ENCODE results near the gene SOX15. TPM values are rescaled to one million over a fixed set of nuclear protein-coding genes. Genes with fewer than 3 reads are reported as not detected.

Gene SOX15
- total RNA-seq, 1 donor from 2014 or later = 3.4 TPM

GRCh38 chr17:7577327-7578199 is 12.3 kb downstream of the SOX15 start:
- Histone ChIP-seq H3K27me3 (ENCODE audit: control insufficient read depth, insufficient read depth, low read length) (no peaks in the 10 kb centered on the region), H3K4me3 (ENCODE audit: low read depth, low read length) (no peak overlapping the region), H3K36me3 (ENCODE audit: control insufficient read depth, insufficient read depth, low read length) (peaks cover 13% of the 10 kb centered on the region)
- no peak for TF ChIP-seq CTCF (IDR thresholded peaks at IDR 0.05; ENCODE audit: insufficient read depth, low read length, poor library complexity, severe bottlenecking)
- no peak for DNase-seq (ENCODE audit: low read depth)

DNA sequence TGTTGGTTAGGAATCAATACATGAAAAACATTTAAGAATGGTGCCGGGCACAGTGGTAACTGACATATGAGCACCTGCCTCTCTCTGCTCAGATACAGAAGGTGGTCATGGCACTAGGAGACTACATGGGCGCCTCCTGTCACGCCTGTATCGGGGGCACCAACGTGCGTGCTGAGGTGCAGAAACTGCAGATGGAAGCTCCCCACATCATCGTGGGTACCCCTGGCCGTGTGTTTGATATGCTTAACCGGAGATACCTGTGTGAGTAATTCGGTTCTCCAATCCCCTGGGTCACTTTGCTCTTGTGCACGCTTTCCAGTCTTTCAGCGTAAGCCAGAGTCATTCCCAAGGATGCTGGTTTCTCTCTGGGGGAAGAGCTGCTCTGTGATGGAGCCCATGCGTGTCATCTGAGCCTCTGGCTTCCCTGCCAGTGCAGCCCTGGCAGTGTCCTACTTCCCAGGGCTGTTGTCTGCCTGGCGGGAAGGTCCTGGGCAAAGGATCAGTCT is 13.4 kb downstream of the SOX15 start:
- H3K27me3 ChIP-seq (ENCODE audit: control insufficient read depth, insufficient read depth, low read length) = no peaks in the 10 kb centered on the region
- no peak for TF ChIP-seq CTCF (IDR thresholded peaks at IDR 0.05; ENCODE audit: insufficient read depth, low read length, poor library complexity, severe bottlenecking)
- H3K4me3 ChIP-seq (ENCODE audit: low read depth, low read length) = no peak overlapping the region
- no peak for DNase-seq (ENCODE audit: low read depth)
- peaks cover 13% of the 10 kb centered on the region for H3K36me3 ChIP-seq (ENCODE audit: control insufficient read depth, insufficient read depth, low read length)

DNA sequence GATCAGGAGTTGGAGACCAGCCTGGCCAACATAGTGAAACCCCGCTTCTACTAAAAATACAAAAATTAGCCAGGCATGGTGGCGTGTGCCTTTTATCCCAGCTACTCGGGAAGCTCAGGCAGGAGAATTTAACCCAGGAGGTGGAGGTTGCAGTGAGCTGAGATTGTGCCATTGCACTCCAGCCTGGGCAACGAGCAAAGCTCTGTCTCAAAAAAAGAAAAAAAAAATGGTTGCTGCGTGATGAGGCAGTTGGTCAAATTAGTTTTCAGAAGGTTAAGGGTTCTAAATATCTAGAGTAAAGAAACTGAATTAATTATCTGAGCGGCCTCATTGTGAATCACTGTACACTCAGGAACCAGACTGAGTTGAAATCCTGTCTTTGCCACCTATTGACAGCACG is 13.9 kb downstream of the SOX15 start:
- DNase-seq (ENCODE audit: low read depth) = no peak
- peaks cover 13% of the 10 kb centered on the region for H3K36me3 ChIP-seq (ENCODE audit: control insufficient read depth, insufficient read depth, low read length)
- no peak for TF ChIP-seq CTCF (IDR thresholded peaks at IDR 0.05; ENCODE audit: insufficient read depth, low read length, poor library complexity, severe bottlenecking)
- no peaks in the 10 kb centered on the region for H3K27me3 ChIP-seq (ENCODE audit: control insufficient read depth, insufficient read depth, low read length)
- no peak overlapping the region for H3K4me3 ChIP-seq (ENCODE audit: low read depth, low read length)

DNA sequence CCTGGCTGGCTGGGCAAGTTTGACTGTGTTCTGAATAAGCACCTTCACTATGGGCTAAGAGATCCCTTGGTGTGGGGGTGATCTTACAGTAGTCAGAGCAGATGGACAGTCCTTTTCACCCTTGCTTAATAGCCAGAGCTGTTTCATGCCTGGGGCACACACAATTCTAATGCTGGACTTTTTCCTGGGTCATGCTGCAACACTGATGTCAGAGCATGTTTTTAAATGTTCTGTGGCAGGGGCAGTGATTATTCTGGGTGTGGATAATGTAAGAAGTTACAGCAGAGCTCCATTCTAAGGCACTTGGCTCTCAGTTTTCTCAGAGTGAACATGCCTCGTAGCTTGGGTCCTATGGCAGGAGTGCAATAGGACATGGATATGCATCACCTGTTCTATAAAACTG is 14.4 kb downstream of the SOX15 start:
- Histone ChIP-seq H3K4me3 (ENCODE audit: low read depth, low read length) (no peak overlapping the region), H3K36me3 (ENCODE audit: control insufficient read depth, insufficient read depth, low read length) (peaks cover 13% of the 10 kb centered on the region), H3K27me3 (ENCODE audit: control insufficient read depth, insufficient read depth, low read length) (no peaks in the 10 kb centered on the region)
- no peak for DNase-seq (ENCODE audit: low read depth)
- no peak for TF ChIP-seq CTCF (IDR thresholded peaks at IDR 0.05; ENCODE audit: insufficient read depth, low read length, poor library complexity, severe bottlenecking)

GRCh38 chr17:7574176-7574953 is 15.5 kb downstream of the SOX15 start:
- Histone ChIP-seq H3K36me3 (ENCODE audit: control insufficient read depth, insufficient read depth, low read length) (peaks cover 13% of the 10 kb centered on the region), H3K27me3 (ENCODE audit: control insufficient read depth, insufficient read depth, low read length) (no peaks in the 10 kb centered on the region), H3K4me3 (ENCODE audit: low read depth, low read length) (peak overlapping the region; percentile 82)
- TF ChIP-seq CTCF (IDR thresholded peaks at IDR 0.05; ENCODE audit: insufficient read depth, low read length, poor library complexity, severe bottlenecking) = no peak
- no peak for DNase-seq (ENCODE audit: low read depth)
